Measurements from ENCODE around the gene MYH9.

DNA sequence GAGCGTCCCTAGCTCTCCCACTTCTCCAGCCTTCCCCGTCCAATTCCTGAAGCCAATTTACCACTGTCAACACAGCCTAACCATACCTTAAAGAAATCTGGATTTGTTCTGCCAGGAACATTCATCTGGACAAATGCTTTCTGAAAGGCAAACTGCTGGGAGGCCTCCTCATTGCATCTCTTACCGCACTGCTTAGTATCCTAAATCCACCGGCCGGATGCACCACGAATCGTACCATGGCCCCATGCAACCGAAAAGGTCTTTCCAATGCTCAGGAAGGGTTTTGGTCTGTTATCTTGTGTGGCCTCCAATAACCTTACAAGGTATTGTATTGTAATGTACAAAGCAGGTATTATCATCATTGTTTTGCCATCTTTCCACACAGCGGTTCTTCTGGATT lies 57.6 kb downstream of the MYH9 start:
- TF ChIP-seq, protein P1, sequence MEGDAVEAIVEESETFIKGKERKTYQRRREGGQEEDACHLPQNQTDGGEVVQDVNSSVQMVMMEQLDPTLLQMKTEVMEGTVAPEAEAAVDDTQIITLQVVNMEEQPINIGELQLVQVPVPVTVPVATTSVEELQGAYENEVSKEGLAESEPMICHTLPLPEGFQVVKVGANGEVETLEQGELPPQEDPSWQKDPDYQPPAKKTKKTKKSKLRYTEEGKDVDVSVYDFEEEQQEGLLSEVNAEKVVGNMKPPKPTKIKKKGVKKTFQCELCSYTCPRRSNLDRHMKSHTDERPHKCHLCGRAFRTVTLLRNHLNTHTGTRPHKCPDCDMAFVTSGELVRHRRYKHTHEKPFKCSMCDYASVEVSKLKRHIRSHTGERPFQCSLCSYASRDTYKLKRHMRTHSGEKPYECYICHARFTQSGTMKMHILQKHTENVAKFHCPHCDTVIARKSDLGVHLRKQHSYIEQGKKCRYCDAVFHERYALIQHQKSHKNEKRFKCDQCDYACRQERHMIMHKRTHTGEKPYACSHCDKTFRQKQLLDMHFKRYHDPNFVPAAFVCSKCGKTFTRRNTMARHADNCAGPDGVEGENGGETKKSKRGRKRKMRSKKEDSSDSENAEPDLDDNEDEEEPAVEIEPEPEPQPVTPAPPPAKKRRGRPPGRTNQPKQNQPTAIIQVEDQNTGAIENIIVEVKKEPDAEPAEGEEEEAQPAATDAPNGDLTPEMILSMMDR (IDR thresholded peaks at IDR 0.05; ENCODE audit: poor library complexity, severe bottlenecking), result no peak
- TF ChIP-seq EZH2 (IDR thresholded peaks at IDR 0.05; ENCODE audit: borderline replicate concordance, insufficient read depth, low read length, poor library complexity, severe bottlenecking), result no peak
- TF ChIP-seq POLR2AphosphoS5 (IDR thresholded peaks at IDR 0.05), result no peak
- TF ChIP-seq EP300 (conservative IDR thresholded peaks at IDR 0.05; ENCODE audit: poor library complexity, severe bottlenecking), result no peak
- no peak for TF ChIP-seq TAF1 (IDR thresholded peaks at IDR 0.05; ENCODE audit: low read depth)
- TF ChIP-seq SMC3 (conservative IDR thresholded peaks at IDR 0.05; ENCODE audit: poor library complexity), result no peak
- TF ChIP-seq MXI1 (conservative IDR thresholded peaks at IDR 0.05; ENCODE audit: poor library complexity, severe bottlenecking), result no peak
